HTR-8/SVneo (cell line): ENCODE measurements around the gene SF3B6.
"Not testable (repeated sequence)": the region's sequence is repeated elsewhere in the genome, so short reads cannot be mapped to it uniquely, and the experiment has no call there.

Experiments used
- DNase-seq: peaks from one replicate; pipeline ENCODE4 v3.0.0; 2011; ENCODE audit warnings: low spot score, mixed read lengths; ENCODE audit not compliant: insufficient read length
- FAIRE-seq: peaks from 2 replicates; lab custom pipeline; 2011; peaks lifted over from hg19 to GRCh38; lab: Jason Lieb, UNC

SF3B6 gene

DNA sequence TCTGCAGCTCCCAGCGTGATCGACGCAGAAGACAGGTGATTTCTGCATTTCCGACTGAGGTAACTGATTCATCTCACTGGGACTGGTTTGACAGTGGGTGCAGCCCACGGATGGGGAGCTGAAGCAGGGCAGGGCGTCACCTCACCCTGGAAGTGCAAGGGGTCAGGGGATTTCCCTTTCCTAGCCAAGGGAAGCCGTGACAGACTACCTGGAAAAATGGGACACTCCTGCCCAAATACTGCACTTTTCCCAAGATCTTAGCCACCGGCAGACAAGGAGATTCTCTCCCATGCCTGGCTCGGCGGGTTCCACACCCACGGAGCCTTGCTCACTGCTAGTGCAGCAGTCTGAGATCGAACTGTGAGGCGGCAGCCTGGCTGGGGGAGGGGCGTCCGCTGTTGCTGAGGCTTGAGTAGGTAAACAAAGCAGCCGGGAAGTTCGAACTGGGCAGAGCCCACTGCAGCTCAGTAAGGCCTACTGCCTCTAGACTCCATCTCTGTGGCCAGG lies 19.1 kb upstream of the SF3B6 start:
- DNase-seq, FAIRE-seq: not testable (repeated sequence)

DNA sequence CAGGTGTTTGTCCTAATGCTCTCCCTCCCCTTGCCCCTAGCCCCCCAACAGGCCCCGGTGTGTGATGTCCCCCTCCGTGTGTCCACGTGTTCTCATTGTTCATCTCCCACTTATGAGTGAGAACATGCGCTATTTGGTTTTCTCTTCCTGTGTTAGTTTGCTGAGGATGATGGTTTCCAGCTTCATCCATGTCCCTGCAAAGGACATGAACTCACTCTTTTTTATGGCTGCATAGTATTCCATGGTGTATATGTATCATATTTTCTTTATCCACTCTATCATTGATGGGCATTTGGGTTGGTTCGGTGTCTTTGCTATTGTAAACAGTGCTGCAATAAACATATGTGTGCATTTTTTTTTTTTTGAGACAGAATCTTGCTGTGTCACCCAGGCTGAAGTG lies 17.1 kb upstream of the SF3B6 start:
- FAIRE-seq, DNase-seq: not testable (repeated sequence)

- no peak for DNase-seq
- no peak for FAIRE-seq
Measured at GRCh38 chr2:24088821-24089359, 12.8 kb upstream of the SF3B6 start.

GRCh38 chr2:24087032-24087431 lies 10.9 kb upstream of the SF3B6 start:
- FAIRE-seq (no peak), DNase-seq (no peak)

GRCh38 chr2:24086241-24086640 lies 10.1 kb upstream of the SF3B6 start:
- no peak for FAIRE-seq

DNA sequence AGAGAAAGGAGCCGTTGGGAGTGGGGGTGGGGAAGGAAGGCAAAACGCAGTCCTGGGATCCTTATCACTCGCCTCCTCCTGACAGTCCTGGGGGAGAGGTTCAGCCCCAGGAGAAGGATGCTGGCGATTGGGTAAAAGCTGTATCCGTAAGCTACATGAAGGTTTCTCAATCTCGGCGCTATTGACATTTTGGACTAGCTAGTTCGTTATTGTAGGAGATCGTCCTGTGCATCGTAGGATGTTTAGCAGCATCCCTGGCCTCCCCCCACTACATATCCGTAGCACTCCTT lies 9.0 kb upstream of the SF3B6 start:
- no peak for FAIRE-seq
- DNase-seq: no peak

More at GRCh38 chr2:24086241-24086640, 10.1 kb upstream of the SF3B6 start:
- no peak for DNase-seq

DNA sequence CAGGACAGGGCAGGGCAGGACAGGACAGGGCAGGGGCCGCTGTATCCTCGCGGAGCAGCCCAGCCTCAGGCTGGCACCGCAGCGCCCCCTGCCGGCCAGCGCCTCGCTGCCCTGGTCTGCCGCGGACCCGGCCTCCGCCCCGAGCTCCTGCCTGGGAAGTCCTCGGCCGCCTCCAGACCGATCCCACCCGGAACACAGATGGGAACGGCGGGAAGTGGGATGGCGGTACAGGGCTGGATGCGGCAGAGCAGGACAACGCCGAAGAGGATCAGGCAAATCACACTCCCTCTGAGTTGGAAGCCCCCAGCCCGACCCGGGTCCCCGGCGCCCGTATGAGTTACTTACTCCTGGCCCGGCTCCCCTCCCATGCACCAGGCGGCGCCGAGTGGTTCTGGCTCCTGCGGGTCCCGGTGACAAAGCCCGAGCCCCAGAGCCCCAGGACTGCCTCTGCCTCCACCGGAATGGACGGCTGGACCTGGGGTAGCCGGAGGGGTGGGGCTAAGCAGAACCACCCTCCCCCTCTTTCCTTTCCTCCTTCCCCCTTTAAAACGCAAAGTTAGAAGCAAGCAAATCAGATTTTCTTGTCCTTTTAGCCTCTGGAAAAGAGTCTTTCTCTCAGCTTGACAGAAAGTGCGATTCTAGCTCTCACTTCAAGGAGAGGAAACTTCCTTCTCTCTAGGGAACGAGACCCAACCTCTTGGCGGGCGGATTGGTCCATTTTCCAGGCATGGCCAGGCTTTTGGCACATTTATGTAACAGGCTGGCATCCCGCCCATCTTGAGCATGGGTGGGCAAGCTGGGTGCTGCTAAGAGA lies 8.5 kb upstream of the SF3B6 start, which contains the start of gene TP53I3:
TSS of gene TP53I3 (minus strand) at position 449 of the 814 bp plus-strand sequence. CDS start 508 bp downstream, outside the sequence.
- DNase-seq: peak; percentile 93
- FAIRE-seq: peak; percentile 83

DNA sequence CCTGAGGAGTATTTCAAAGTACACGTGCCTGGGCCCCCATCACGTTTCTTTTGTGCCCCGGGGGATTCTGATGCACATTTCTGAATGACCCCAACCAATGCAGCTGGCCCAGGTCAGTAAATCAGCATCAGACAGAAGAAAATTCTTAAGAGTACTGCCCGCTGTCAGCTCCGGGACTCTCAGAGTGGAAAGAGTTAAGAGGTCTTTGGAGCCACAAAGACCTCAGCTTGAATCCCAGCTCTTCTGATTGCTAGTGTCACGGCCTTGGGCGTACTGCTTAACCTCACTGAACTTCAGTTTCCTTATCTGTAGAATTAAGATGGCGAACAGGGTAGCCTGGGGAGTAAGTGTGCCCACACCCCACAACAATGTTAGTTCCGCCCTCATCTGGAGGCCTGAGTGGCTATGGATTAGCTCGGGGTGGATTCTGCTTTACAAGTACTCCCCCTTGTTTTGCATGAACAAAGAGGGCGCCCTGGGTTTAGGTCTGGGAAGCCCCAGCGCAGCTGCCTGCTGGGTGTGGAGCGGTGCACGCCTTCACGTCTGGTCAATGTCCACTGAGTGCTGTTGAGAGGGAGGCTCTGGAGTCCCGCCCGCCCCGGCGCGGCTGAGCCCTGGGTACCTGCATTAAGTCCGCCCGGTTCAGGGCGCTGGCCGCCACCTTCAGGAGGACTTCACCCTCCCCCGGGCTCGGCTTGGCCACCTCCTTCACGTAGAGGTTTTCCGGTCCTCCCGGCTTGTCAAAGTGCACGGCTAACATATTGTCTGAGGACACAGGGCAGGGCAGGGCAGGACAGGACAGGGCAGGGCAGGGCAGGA lies 7.7 kb upstream of the SF3B6 start:
- FAIRE-seq (peak; percentile 26), DNase-seq (peak; percentile 74)

GRCh38 chr2:24082787-24083566 lies 6.9 kb upstream of the SF3B6 start:
- FAIRE-seq: no peak
- no peak for DNase-seq

GRCh38 chr2:24080701-24081100 lies 4.6 kb upstream of the SF3B6 start:
- no peak for FAIRE-seq
- DNase-seq: no peak

DNA sequence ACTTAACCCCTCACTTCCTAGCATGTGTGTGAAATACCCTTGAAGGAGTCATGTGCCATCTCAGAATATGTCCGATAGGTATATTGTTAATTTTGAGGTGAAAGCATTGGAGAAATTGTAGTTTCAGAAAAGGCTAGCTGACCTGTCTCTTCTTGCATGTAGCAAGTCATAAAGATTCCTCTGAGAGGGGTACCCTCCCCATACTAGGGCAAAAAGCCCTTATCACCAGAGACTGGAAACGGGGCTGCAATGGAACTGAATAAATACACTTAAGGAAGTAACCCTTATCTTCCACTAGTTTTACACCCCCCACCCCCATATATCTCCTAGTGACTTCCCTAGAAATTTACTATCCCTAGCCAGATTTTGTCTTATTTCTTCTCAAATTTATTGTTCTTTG lies 1.8 kb upstream of the SF3B6 start:
- FAIRE-seq (no peak), DNase-seq (no peak)

GRCh38 chr2:24077535-24077877 lies 1.4 kb upstream of the SF3B6 start:
- no peak for FAIRE-seq
- DNase-seq: no peak

GRCh38 chr2:24076849-24077534 lies 866 bp upstream of the SF3B6 start:
- no peak for FAIRE-seq

DNA sequence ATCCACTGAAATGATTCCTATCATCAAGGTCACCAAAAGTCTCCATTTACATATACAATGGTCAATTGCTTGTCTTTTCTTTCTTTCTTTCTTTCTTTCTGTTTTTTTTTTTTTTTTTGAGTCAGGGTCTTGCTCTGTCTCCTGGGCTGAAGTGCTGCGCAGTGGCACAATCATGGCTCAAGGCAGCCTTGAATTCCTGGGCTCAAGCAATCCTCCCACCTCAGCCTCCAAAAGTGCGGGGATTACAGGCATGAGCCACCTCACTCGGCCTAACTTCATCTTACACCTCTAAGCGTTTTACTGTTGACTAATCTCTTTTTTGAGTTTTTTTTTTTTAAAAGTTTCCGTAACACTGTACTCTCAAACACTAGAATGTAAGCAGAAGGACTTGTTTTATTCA lies 867 bp downstream of the SF3B6 start:
- DNase-seq (no peak), FAIRE-seq (no peak)

More at GRCh38 chr2:24076849-24077534, 866 bp upstream of the SF3B6 start:
- no peak for DNase-seq

GRCh38 chr2:24073816-24074215 lies 2.3 kb downstream of the SF3B6 start:
- DNase-seq (no peak), FAIRE-seq (no peak)

DNA sequence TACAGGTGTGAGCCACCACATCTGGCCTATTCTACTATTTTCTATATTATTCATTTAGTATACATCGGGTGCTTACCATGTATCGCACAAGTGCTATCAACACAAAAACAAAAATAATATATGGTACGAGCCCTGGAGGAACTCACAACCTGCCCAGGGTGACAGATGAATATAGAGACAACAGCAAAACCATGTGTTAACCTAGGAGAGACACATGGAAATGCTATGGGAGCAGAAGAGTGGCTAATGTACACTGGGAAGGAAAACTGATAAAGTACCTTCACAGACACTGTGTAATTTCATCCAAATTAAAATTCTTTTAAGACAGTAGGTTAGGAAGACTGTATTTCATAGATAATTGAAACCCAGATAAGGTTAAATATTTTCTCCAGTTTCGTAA lies 3.9 kb downstream of the SF3B6 start:
- FAIRE-seq (no peak), DNase-seq (no peak)

GRCh38 chr2:24065341-24065740 lies 10.8 kb downstream of the SF3B6 start:
- FAIRE-seq (no peak), DNase-seq (no peak)

DNA sequence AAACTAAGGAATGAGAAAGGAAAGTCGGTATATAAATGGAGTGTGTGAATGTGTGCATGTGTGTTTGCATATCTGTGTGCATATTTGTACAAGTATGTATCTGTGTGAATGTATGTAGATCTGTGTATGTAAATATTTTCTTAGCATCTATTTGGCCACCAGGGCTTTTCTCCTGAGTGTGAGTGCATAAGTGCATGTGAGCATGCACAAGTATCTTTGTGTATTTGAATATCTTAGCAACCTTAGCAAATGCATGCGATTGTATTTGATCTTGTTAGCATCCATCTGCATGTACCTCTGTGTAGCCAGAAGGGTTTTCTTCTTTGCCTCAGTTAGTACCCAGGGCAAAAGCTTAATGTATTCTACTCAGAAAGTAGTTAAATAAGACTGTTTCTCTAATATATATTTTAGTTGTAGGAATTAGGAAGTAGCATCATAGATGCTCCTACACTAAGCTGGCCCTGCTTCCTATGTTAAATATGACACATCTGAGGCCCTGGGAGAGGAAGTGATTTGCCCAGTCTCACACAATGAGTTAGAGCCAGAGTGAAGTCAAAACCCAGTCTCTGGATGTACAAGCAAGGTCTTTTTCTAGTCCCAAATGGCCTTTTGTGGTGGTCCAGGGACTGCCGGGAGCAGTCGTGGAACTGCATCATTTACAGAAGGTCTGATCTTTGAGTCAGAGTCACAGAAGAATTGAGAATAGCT lies 17.4 kb downstream of the SF3B6 start:
- DNase-seq: no peak
- FAIRE-seq: no peak

GRCh38 chr2:24055750-24056149 lies 20.4 kb downstream of the SF3B6 start:
- DNase-seq (no peak), FAIRE-seq (no peak)
